ENCODE measurements around the gene PFKFB3.
"Not testable (repeated sequence)": the region's sequence is repeated elsewhere in the genome, so short reads cannot be mapped to it uniquely, and the experiment has no call there.

Gene PFKFB3

GRCh38 chr10:6202098-6202683 lies 541 bp upstream of the PFKFB3 start:
- no peak for DNase-seq (ENCODE audit: low read depth in 2 of 2)

- DNase-seq (ENCODE audit: low read depth in 2 of 2), result peak in 1 of 2 experiments; percentile 23
Measured at GRCh38 chr10:6203331-6204062, 765 bp downstream of the PFKFB3 start.

GRCh38 chr10:6204063-6204340 lies 1.3 kb downstream of the PFKFB3 start:
- DNase-seq (ENCODE audit: low read depth in 2 of 2), result no peak

- DNase-seq (ENCODE audit: low read depth in 2 of 2), result peak in 1 of 2 experiments; percentile 32
Measured at GRCh38 chr10:6204341-6205191, 1.8 kb downstream of the PFKFB3 start.

- DNase-seq (ENCODE audit: low read depth in 2 of 2), result not testable (repeated sequence)
Measured at GRCh38 chr10:6206486-6206885, 3.8 kb downstream of the PFKFB3 start.

GRCh38 chr10:6207658-6208057 lies 4.9 kb downstream of the PFKFB3 start:
- no peak for DNase-seq (ENCODE audit: low read depth in 2 of 2)

GRCh38 chr10:6208799-6209235 lies 6.1 kb downstream of the PFKFB3 start:
- no peak for DNase-seq (ENCODE audit: low read depth in 2 of 2)

GRCh38 chr10:6211341-6211670 lies 8.6 kb downstream of the PFKFB3 start:
- no peak for DNase-seq (ENCODE audit: low read depth in 2 of 2)

- DNase-seq (ENCODE audit: low read depth in 2 of 2), result no peak
Measured at GRCh38 chr10:6211671-6212635, 9.2 kb downstream of the PFKFB3 start.

GRCh38 chr10:6212806-6213205 lies 10.1 kb downstream of the PFKFB3 start:
- no peak for DNase-seq (ENCODE audit: low read depth in 2 of 2)

- no peak for DNase-seq (ENCODE audit: low read depth in 2 of 2)
Measured at GRCh38 chr10:6213257-6213905, 10.6 kb downstream of the PFKFB3 start.

GRCh38 chr10:6213908-6214307 lies 11.2 kb downstream of the PFKFB3 start:
- no peak for DNase-seq (ENCODE audit: low read depth in 2 of 2)

- DNase-seq (ENCODE audit: low read depth in 2 of 2), result no peak
Measured at GRCh38 chr10:6214612-6215011, 11.9 kb downstream of the PFKFB3 start.

- DNase-seq (ENCODE audit: low read depth in 2 of 2), result no peak
Measured at GRCh38 chr10:6215241-6215640, 12.5 kb downstream of the PFKFB3 start.

GRCh38 chr10:6215683-6216484 lies 13.2 kb downstream of the PFKFB3 start:
- no peak for DNase-seq (ENCODE audit: low read depth in 2 of 2)

- no peak for DNase-seq (ENCODE audit: low read depth in 2 of 2)
Measured at GRCh38 chr10:6216916-6217315, 14.2 kb downstream of the PFKFB3 start.

- DNase-seq (ENCODE audit: low read depth in 2 of 2), result no peak
Measured at GRCh38 chr10:6217611-6218010, 14.9 kb downstream of the PFKFB3 start.

GRCh38 chr10:6218692-6219493 lies 16.2 kb downstream of the PFKFB3 start:
- peak; percentile 70 to 72 for DNase-seq (ENCODE audit: low read depth in 2 of 2)

GRCh38 chr10:6219494-6219836 lies 16.7 kb downstream of the PFKFB3 start:
- no peak for DNase-seq (ENCODE audit: low read depth in 2 of 2)
